Stimulated activated CD4-positive, alpha-beta T cell treated with anti-CD3 and anti-CD28 coated beads, TNF-alpha, amount 100 ng/mL, for 1 hour (primary cell): ENCODE measurements around the gene SCAF4.
A peak's percentile ranks its signal among the peaks of the same experiment; 100 is the strongest.
"Not testable (repeated sequence)": the region's sequence is repeated elsewhere in the genome, so short reads cannot be mapped to it uniquely, and the experiment has no call there.

ENCODE experiments used
- DNase-seq, 3 donors: peaks; one replicate each; pipeline ENCODE4 v3.0.0-alpha.2; 2020; ENCODE audit warnings: low read depth in 3 of 3, low spot score in 1 of 3

Gene SCAF4

DNA sequence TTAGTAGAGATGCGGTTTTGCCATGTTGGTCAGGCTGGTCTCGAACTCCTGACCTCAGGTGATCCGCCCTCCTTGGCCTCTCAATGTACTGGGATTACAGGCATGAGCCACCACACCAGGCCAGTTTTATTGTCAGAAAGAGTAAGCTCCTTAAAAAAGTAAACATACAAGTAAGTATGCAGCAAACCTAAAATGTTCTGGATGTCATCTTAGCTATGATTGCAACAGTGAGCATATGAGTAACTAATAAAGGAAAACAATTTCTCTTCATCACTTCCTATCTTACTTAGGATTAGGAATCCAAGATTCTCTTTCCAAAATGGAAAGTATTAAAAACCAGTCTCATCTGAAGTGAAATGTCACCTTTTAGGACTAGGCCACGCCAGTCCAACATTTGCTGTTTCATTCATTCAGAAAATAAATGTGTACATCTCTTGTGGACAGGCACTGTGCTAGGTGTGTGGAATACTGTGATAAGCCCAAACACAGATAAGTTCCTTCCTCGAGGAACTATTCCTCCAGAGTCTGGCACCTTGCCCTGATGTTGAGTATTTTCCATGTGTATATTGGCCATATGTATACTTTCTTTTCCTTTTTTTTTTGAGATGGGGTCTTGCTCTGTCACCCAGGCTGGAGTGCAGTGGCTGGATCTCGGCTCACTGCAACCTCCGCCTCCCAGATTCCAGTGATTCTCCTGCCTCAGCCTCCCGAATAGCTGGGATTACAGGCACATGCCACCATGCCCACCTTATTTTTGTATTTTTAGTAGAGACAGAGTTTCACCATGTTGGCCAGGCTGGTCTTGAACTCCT is 5.9 kb upstream of the SCAF4 start:
- not testable (repeated sequence) for DNase-seq

DNA sequence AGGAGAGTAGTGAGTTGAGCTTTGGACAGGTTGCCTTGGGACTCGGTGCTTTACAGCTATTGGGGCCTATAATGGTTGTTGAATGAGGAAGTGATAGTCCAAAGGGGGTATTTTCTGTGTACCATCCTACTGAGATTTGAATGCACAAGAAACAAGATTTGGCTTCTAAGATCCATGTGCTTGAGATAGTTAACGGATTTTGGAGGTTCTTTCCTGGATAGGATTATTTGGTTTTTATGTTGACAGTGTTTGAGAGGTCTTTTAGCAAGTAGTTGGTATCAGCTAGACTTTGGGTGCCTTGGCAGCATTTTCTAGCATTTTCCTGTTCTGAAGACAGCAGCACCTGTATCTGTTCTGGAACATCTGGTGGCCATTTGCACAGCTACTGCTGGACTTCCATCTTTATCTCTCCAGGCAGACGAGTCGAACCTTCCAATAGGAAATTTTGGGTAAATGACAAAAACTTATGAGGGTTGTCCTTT is 3.6 kb upstream of the SCAF4 start:
- DNase-seq, result no peak

DNA sequence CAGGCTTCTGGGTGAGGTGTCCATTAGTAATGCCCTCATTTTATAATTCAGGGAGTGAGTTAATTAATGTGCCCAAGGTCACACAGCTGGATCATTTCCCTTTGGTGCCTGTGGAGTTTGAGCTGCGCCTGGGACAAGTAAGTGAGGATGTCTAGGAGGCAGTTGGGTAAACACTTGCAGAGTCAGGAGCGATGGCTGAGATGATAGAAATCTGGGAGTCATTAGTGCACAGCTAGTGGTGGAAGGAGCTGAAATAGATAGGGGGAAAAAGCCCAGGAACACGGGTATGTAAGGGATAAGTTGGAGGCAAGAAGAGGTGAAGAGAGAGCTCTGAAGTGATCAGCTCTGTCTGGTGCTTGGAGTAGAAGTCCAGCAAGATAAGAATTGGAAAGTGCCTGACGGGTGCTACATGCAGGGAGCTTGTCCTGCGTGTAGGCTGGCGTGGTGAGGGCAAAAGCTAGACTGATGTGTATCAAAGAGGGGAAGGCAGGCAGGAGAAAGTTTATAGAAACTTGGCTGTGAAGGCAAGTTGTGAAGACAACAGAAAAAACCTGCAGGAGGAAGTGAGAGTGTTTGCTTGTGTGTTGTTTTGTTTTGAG is 1.7 kb upstream of the SCAF4 start:
- no peak for DNase-seq

DNA sequence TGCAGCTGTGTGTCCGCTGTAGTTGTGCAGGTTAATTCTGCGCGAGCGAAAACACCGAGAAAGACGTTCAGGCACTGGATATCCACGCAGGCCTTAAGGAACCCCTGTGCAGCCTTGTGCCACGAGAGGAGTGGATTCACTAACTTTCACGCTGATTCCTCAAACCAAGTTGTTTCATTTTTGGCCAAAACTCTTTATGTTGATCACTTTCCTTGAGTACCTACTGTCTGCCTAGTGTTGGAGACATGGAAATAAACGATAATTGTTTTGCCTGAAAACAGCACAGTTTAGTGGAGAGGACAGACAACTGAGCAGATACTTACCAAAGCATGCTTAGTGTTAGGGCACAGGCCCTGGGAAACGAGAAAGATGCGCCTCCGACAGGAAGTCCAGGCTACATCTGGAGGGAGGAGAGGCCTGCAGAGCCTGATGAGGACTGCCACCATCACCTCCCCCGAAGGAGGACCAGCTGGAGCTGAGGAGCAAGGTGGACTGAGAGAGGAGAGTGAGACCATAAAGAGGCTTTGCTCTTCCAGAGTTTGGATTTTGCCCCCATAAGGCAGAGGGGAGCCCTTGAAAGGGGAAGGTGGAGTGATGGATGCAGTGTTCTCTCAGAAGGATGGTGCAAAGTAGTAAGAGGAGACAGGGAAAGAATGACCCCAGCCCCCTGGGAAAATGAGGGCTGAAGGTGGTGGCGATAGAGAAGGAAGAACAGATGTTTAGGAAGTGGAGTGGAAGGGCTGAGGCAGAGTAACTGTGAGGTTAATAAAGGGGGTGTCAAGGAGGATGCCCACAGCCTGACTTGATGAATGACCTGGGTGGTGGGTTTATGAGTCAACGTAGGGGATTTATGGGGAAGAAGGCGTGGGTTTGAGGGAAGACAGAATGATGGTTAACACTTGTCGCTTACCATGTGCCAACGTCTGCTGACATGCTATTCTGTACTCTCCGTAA is 956 bp upstream of the SCAF4 start:
- no peak for DNase-seq

DNA sequence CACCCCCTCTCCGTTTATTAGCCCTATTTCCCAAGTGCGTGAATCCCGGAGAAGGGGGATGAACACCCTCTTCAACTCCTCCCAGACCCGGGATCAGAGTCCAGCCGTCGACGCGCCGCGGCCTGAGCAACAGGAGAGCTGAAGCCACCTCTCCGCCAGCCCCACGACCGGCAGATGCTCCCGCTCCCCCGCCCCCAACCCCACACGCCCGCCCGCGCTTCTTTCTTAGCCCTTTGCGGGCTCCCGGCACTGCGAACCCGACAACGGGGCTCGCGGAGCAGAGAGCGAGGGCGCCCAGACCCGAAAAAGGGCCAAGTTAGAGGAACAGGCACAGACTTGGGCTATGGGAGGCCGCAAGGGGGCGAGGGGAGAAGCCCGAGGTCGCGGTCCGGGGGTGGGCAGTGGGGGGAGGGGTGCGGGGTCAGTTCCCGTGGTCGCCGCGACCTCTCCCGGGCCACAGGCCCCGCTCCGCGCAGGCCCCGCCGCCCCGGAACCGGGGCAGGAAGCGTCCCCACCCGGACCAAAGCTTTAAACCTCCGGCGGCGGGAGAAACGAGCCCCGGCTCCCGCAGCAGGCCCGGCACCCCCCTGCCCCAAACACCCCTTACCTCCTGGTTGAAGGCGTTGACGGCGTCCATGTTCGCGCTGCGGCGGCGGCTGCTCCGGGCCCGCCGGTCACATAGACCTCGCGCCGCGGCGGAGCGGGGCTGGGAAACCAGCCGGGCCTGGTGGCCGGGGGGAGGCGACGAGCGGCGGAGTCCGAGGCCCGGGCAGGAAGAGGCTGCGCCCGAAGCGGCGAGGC is 662 bp downstream of the SCAF4 start:
- DNase-seq, result peak in 1 of 3 donors; percentile 29

DNA sequence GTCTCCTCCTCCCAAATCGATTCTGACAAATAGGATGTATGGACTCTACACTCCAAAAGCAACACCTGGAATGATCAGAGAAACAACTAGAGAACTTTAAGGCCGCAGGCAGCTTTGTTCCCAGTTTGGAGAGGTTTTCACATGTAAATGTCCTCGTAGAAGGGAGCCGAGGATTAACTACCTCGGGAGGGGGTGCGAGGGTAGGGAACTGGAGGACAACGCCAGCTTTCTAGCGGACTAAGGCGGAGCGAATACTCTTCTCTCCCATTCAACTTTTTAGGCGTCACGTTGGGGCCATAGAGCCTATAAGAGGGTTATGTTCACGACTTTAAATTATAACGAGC is 1.2 kb downstream of the SCAF4 start:
- DNase-seq, result no peak

DNA sequence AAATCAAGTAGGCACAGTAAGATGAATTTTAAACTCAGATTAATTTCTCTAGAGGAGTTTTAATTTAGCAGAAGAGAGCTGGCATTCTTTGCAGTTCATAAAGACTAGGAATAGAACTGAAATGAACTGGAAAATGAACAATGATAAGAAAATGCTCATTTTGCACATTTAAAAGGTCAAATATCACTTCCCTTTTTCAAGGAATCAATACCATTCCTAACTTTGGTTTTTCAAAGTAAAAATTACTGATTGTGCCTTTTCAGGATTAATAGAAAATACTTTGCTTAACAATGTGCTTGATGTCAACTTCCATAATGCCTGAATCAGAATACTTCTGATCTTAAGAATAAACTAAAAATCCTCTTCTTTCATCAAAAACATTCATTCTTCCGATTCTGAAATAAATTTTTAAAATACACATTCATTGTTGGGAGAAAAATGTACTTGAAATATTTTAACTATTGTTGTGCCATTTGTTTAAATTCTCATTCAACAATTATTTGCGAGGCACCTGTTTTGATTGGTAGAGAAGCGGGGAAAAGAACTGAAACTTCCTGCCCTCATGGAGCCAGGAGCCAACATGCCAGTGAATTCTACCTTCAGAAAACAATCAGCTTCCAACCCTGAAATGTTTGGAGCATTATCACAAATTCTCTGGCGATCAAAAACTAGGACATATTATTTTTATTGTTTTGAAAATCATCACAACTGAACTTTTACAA is 2.1 kb downstream of the SCAF4 start:
- DNase-seq, result no peak

DNA sequence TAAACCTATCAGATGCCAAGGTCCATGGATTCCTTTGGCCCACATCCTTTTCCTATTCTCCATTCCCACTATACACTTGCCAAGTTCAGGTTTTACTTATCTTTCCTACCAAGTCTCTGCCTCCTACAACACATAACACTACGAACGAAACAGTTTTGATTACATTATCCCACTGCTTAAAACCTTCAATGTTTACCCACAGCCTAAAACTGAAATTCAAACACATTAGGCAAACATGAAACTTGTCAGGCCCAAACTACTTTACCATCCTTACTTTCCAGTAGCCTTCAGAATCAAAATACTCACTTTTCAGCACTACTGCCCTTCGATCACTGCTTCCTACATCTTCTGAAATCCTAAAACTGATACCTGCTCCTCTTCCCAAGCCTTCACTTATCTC is 3.0 kb downstream of the SCAF4 start:
- no peak for DNase-seq

DNA sequence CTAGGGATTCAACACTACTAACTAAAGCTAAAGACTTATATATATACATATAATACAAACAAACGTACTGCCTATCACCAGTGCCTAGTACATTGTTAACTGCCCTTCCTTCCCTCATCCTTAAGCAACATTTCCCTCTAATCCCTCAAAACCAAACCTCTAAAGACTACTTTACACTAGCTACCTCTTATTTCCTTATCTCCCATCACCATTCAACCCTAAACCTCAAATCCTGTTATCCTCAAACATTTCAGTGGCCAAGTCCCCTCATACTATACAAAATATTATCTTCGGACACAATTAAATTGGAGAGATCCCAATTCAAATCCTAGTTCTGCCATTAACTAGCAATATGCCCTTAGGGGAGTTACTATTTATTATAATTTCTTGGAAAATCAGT is 3.7 kb downstream of the SCAF4 start:
- no peak for DNase-seq

DNA sequence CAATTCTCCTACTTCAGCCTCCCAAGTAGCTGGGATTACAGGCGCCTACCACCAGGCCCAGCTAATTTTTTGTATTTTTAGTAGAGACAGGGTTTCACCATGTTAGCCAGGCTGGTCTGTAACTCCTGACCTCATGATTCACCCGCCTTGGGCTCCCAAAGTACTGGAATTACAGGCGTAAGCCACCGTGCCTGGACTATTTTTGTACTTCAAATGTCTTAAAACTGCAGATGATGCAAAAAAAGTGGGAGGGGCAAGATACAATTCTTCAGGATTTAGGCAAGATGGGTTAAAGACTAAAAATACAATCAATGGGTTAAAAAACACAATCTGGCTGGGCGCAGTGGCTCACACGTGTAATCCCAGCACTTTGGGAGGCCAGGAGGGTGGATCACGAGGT is 4.7 kb downstream of the SCAF4 start:
- no peak for DNase-seq

DNA sequence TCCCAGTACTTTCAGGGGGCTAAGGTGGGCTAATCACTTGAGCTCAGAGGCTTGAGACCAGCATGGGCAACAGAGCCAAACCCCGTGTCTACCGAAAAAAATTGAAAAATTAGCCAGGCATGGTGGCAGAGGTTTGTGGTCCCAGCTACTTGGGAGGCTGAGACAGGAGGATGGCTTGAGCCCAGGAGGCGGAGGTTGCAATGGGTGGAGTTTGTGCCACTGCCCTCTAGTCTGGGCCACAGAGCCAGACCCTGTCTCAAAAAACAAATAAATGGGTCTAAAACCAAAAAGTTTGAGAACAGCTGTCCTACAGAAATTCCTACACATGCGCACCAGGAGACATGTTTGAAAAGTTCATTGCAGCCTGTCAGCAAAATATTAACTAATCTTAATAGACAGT is 5.5 kb downstream of the SCAF4 start:
- DNase-seq, result no peak

DNA sequence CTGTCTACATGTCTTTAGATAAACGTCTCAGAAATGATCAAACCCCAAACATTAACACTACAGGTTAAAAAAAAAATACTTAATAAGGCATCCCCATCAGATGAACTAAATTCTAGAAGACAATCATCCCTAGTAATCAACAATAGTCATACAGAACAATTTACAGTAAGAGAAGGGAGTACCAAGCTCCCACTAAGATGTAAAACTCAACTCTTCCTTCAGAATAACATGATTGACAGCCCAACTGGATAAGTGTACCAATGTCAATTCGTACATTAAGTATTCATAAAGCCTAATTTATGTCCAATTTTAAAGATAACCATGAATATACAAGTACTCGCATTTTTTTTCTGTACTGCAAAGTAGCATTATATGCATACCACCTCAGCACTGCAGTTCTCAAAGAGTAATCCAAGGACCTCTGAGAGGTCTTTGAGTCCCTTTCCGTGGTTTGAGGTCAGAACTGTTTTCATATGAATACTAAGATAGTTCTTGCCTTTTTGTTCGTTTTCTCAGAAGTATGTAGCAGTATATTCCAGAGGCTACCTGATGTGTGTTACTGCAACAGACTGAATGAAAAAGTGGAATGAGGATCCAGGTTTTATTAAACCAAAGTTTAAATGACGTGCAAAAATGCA is 6.6 kb downstream of the SCAF4 start:
- no peak for DNase-seq

DNA sequence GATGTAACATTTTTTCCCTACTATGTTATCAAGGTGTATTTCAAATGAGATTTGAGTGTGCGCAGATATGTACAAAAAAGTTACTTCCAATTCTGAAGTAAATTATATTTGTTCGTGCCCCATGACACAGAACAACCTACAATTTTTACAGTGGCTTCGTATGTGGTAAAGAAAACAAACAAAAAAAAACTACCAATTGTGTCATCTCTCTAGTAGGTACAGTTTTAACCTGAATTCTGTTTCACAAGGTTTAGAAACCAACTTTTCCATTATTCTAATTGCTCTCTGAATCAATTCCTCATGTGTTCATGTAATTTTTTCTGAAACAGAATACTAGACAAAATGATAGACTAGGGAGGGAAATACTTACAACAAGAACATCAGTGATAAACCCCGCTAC is 7.4 kb downstream of the SCAF4 start:
- no peak for DNase-seq

DNA sequence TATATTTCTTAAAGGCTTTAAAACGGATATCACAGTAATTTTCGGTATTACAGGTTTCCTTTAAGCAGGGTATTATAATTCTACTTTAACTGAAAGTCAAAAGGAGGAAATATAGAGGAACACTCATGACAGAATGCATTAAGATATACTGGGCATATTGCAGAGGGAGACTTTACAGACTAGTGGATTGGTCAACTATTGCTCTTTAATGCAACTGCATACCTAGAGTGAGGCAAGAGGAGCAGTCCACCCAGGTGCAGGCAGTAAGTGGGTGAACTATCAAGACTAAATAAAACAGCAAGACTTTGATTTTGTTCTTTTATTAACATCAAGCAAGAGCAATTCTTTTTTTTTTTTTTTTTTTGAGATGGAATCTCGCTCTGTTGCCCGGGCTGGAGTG is 10.5 kb downstream of the SCAF4 start:
- DNase-seq, result no peak

DNA sequence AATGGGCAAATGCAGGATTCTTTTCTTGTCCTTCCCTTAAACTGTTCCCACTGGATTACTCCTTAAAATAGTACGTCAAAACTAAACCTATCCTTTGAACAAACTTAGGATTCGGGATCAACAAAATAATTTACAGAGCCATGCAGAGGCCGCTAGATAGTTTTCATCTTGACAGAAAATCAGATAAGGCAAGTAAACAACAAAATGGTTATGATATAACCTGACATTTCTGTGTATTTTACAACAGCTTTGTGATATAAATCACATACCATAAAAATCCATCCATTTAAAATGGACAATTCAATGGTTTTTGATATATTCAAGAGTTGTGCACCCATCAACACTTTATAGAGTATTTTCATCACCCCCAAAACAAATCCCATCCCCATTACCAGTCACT is 11.2 kb downstream of the SCAF4 start:
- DNase-seq, result no peak

DNA sequence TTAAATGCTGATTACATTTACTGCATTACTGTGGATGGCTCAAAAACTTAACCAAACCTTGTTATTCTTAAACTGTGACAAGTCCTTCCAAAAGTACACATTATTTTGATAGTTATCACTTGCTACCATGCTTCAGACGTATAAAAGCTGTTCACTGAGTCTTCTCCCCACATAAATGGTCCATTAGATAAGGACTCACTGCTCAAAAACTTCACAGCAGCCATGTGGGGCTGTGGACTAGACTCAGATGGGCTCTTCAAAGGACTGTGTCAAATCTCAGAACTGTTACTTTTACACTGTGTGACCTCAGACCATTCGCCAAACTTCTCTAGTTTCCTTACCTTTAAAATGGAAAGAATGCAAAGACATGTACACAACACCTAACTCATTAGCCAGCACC is 11.6 kb downstream of the SCAF4 start:
- DNase-seq, result no peak

DNA sequence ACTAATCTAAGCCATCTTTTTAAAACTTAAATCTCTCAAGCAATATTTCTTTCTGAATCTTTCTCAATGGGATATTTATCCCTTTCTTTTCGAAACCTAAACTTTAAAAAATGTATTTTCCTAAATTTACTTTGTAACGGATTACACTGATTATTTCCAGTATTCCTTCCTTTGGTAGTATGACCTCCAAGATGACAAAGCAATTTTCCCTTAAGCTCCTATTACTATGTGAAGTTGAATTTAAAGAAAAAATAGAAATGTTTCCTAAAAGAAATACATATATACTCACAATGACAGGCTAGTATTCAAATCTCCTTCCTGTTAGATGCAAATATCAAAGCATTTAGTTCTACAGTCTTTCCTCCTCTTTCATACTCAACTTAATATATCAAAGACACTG is 15.8 kb downstream of the SCAF4 start:
- DNase-seq, result no peak

DNA sequence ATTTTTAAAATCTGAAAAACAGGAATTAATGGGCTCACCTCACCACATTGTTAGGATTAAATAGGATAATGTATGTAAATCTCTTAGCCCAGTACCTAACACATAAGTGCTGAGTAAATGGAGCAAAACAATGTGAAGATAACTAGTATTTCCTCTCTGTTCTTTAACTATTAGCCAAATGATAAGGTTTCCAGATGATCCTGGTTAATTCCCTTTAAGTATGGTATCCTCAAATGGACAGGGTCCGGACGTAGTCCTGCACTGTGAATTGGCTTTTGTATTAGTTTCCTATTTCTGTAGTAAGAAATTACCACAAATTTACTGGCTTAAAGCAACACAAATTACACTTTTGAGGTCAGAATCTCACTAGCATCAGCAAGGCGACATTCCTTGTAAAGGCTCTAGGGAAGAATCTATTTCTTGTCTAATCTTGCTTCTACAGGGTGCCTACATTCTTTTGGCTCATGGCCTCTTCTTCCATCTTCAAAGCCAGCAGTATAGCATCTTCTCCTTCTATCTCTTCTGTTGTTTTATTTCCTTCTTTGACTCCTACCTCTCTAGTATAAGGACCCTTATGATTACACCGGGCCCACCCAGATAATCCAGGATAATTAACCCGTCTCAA is 17.1 kb downstream of the SCAF4 start:
- no peak for DNase-seq

DNA sequence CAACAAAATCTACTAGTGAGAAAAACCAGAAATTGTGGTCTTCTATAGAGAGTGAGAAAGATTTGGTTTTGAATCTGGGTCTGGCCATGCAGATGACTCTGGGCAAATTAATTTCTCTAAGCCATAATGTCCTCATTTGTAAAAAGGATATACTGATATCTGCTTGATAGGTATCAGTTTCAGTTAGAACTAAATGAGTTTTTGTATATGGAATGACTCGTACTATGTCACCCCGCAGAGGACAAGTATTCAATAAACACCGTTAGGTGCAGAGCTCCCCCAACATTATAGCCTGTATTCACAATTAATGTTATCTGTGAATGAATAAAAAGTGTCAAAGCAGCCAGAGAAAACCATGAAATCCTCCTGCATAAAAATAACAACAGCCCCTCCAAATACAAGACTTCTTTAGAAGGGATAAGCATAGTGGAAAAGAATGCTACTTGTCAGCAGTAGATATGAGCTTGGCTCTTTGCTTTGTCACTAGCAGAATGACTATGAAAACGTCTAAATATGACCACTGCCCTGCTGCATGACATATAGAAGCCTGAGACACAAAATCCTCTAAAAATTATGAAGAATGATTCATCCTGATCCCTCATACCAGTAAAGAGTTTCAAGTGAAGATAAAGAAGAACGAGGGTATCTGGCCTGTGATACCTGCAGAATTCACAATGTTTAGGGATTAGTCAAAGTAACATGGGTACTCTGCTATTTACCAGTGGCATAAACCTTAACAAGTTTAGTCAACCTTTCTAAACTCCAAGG is 17.8 kb downstream of the SCAF4 start:
- DNase-seq, result no peak
